ENCODE measurements around the gene SMIM10L2A.
A peak's percentile ranks its signal among the peaks of the same experiment; 100 is the strongest.

SMIM10L2A gene

GRCh38 chrX:135421932-135422809, at the start of gene SMIM10L2A:
Gene SMIM10L2A (plus strand): TSS chrX:135421944. CDS start chrX:135422132, 188 bp downstream.
- Histone ChIP-seq H3K4me3 (ENCODE audit: low read depth in 1 of 5, low read length in 5 of 5) (peak within 1 kb of the TSS; percentile 49 to 68 (median 60)), H3K4me1 (ENCODE audit: control insufficient read depth in 5 of 5, insufficient read depth in 5 of 5, low read length in 5 of 5) (peaks cover 0 to 8% (median 0%) of the 10 kb centered on the region in 5 donors)

GRCh38 chrX:135373357-135373756, 48.4 kb upstream of the SMIM10L2A start:
- peaks cover 0 to 2% (median 2%) of the 10 kb centered on the region in 5 donors for H3K9me3 ChIP-seq (ENCODE audit: control insufficient read depth in 5 of 5, low read length in 5 of 5)
- no peak overlapping the region for H3K4me3 ChIP-seq (ENCODE audit: low read depth in 1 of 5, low read length in 5 of 5)
- no peaks in the 10 kb centered on the region for H3K36me3 ChIP-seq (ENCODE audit: control insufficient read depth in 5 of 5, insufficient read depth in 5 of 5, low read length in 5 of 5)
- H3K27ac ChIP-seq (ENCODE audit: low read depth, low read length) = no peak overlapping the region
- peaks cover 0 to 5% (median 0%) of the 10 kb centered on the region in 5 donors for H3K27me3 ChIP-seq (ENCODE audit: control insufficient read depth in 5 of 5, insufficient read depth in 4 of 5, low read length in 5 of 5)
- no peak overlapping the region for H3K9ac ChIP-seq (ENCODE audit: low read length in 5 of 5)
- no peaks in the 10 kb centered on the region for H3K4me1 ChIP-seq (ENCODE audit: control insufficient read depth in 5 of 5, insufficient read depth in 5 of 5, low read length in 5 of 5)

More at GRCh38 chrX:135421932-135422809, at the start of gene SMIM10L2A:
- Histone ChIP-seq H3K27me3 (ENCODE audit: control insufficient read depth in 5 of 5, insufficient read depth in 4 of 5, low read length in 5 of 5) (peaks cover 4 to 16% (median 9%) of the 10 kb centered on the region in 5 donors), H3K9me3 (ENCODE audit: control insufficient read depth in 5 of 5, low read length in 5 of 5) (peaks cover 0 to 3% (median 0%) of the 10 kb centered on the region in 5 donors), H3K9ac (ENCODE audit: low read length in 5 of 5) (peak within 1 kb of the TSS in 1 of 5 donors; percentile 41), H3K27ac (ENCODE audit: low read depth, low read length) (no peak within 1 kb of the TSS), H3K36me3 (ENCODE audit: control insufficient read depth in 5 of 5, insufficient read depth in 5 of 5, low read length in 5 of 5) (no peaks in the 10 kb centered on the region)

- peaks cover 0 to 8% (median 0%) of the 10 kb centered on the region in 5 donors for H3K27me3 ChIP-seq (ENCODE audit: control insufficient read depth in 5 of 5, insufficient read depth in 4 of 5, low read length in 5 of 5)
- no peaks in the 10 kb centered on the region for H3K9me3 ChIP-seq (ENCODE audit: control insufficient read depth in 5 of 5, low read length in 5 of 5)
- no peaks in the 10 kb centered on the region for H3K36me3 ChIP-seq (ENCODE audit: control insufficient read depth in 5 of 5, insufficient read depth in 5 of 5, low read length in 5 of 5)
- no peak overlapping the region for H3K9ac ChIP-seq (ENCODE audit: low read length in 5 of 5)
- H3K4me3 ChIP-seq (ENCODE audit: low read depth in 1 of 5, low read length in 5 of 5) = no peak overlapping the region
- no peak overlapping the region for H3K27ac ChIP-seq (ENCODE audit: low read depth, low read length)
- peaks cover 0 to 9% (median 0%) of the 10 kb centered on the region in 5 donors for H3K4me1 ChIP-seq (ENCODE audit: control insufficient read depth in 5 of 5, insufficient read depth in 5 of 5, low read length in 5 of 5)
Measured at GRCh38 chrX:135382260-135382659, 39.5 kb upstream of the SMIM10L2A start.

GRCh38 chrX:135383249-135383648, 38.5 kb upstream of the SMIM10L2A start:
- H3K36me3 ChIP-seq (ENCODE audit: control insufficient read depth in 5 of 5, insufficient read depth in 5 of 5, low read length in 5 of 5) = no peaks in the 10 kb centered on the region
- H3K27me3 ChIP-seq (ENCODE audit: control insufficient read depth in 5 of 5, insufficient read depth in 4 of 5, low read length in 5 of 5) = peaks cover 0 to 8% (median 0%) of the 10 kb centered on the region in 5 donors
- H3K4me1 ChIP-seq (ENCODE audit: control insufficient read depth in 5 of 5, insufficient read depth in 5 of 5, low read length in 5 of 5) = peaks cover 0 to 9% (median 0%) of the 10 kb centered on the region in 5 donors
- no peak overlapping the region for H3K9ac ChIP-seq (ENCODE audit: low read length in 5 of 5)
- H3K9me3 ChIP-seq (ENCODE audit: control insufficient read depth in 5 of 5, low read length in 5 of 5) = no peaks in the 10 kb centered on the region
- no peak overlapping the region for H3K4me3 ChIP-seq (ENCODE audit: low read depth in 1 of 5, low read length in 5 of 5)
- no peak overlapping the region for H3K27ac ChIP-seq (ENCODE audit: low read depth, low read length)

GRCh38 chrX:135384161-135384836, 37.4 kb upstream of the SMIM10L2A start:
- Histone ChIP-seq H3K27ac (ENCODE audit: low read depth, low read length) (no peak overlapping the region), H3K4me3 (ENCODE audit: low read depth in 1 of 5, low read length in 5 of 5) (no peak overlapping the region), H3K27me3 (ENCODE audit: control insufficient read depth in 5 of 5, insufficient read depth in 4 of 5, low read length in 5 of 5) (peaks cover 0 to 8% (median 0%) of the 10 kb centered on the region in 5 donors), H3K4me1 (ENCODE audit: control insufficient read depth in 5 of 5, insufficient read depth in 5 of 5, low read length in 5 of 5) (peaks cover 0 to 9% (median 0%) of the 10 kb centered on the region in 5 donors), H3K9ac (ENCODE audit: low read length in 5 of 5) (no peak overlapping the region), H3K9me3 (ENCODE audit: control insufficient read depth in 5 of 5, low read length in 5 of 5) (no peaks in the 10 kb centered on the region), H3K36me3 (ENCODE audit: control insufficient read depth in 5 of 5, insufficient read depth in 5 of 5, low read length in 5 of 5) (no peaks in the 10 kb centered on the region)

GRCh38 chrX:135388841-135389240, 32.9 kb upstream of the SMIM10L2A start:
- H3K4me3 ChIP-seq (ENCODE audit: low read depth in 1 of 5, low read length in 5 of 5) = no peak overlapping the region
- no peaks in the 10 kb centered on the region for H3K4me1 ChIP-seq (ENCODE audit: control insufficient read depth in 5 of 5, insufficient read depth in 5 of 5, low read length in 5 of 5)
- H3K27me3 ChIP-seq (ENCODE audit: control insufficient read depth in 5 of 5, insufficient read depth in 4 of 5, low read length in 5 of 5) = peaks cover 0 to 7% (median 2%) of the 10 kb centered on the region in 5 donors
- H3K9me3 ChIP-seq (ENCODE audit: control insufficient read depth in 5 of 5, low read length in 5 of 5) = no peaks in the 10 kb centered on the region
- H3K27ac ChIP-seq (ENCODE audit: low read depth, low read length) = no peak overlapping the region
- H3K9ac ChIP-seq (ENCODE audit: low read length in 5 of 5) = no peak overlapping the region
- no peaks in the 10 kb centered on the region for H3K36me3 ChIP-seq (ENCODE audit: control insufficient read depth in 5 of 5, insufficient read depth in 5 of 5, low read length in 5 of 5)

GRCh38 chrX:135389243-135389642, 32.5 kb upstream of the SMIM10L2A start:
- no peak overlapping the region for H3K4me3 ChIP-seq (ENCODE audit: low read depth in 1 of 5, low read length in 5 of 5)
- H3K27me3 ChIP-seq (ENCODE audit: control insufficient read depth in 5 of 5, insufficient read depth in 4 of 5, low read length in 5 of 5) = peaks cover 0 to 4% (median 2%) of the 10 kb centered on the region in 5 donors
- no peaks in the 10 kb centered on the region for H3K36me3 ChIP-seq (ENCODE audit: control insufficient read depth in 5 of 5, insufficient read depth in 5 of 5, low read length in 5 of 5)
- H3K4me1 ChIP-seq (ENCODE audit: control insufficient read depth in 5 of 5, insufficient read depth in 5 of 5, low read length in 5 of 5) = no peaks in the 10 kb centered on the region
- no peaks in the 10 kb centered on the region for H3K9me3 ChIP-seq (ENCODE audit: control insufficient read depth in 5 of 5, low read length in 5 of 5)
- H3K9ac ChIP-seq (ENCODE audit: low read length in 5 of 5) = no peak overlapping the region
- H3K27ac ChIP-seq (ENCODE audit: low read depth, low read length) = no peak overlapping the region

GRCh38 chrX:135389717-135390116, 32.0 kb upstream of the SMIM10L2A start:
- H3K4me1 ChIP-seq (ENCODE audit: control insufficient read depth in 5 of 5, insufficient read depth in 5 of 5, low read length in 5 of 5) = no peaks in the 10 kb centered on the region
- no peaks in the 10 kb centered on the region for H3K9me3 ChIP-seq (ENCODE audit: control insufficient read depth in 5 of 5, low read length in 5 of 5)
- H3K27me3 ChIP-seq (ENCODE audit: control insufficient read depth in 5 of 5, insufficient read depth in 4 of 5, low read length in 5 of 5) = peaks cover 0 to 4% (median 2%) of the 10 kb centered on the region in 5 donors
- no peak overlapping the region for H3K27ac ChIP-seq (ENCODE audit: low read depth, low read length)
- no peaks in the 10 kb centered on the region for H3K36me3 ChIP-seq (ENCODE audit: control insufficient read depth in 5 of 5, insufficient read depth in 5 of 5, low read length in 5 of 5)
- no peak overlapping the region for H3K4me3 ChIP-seq (ENCODE audit: low read depth in 1 of 5, low read length in 5 of 5)
- no peak overlapping the region for H3K9ac ChIP-seq (ENCODE audit: low read length in 5 of 5)

GRCh38 chrX:135391734-135392133, 30.0 kb upstream of the SMIM10L2A start:
- Histone ChIP-seq H3K9ac (ENCODE audit: low read length in 5 of 5) (no peak overlapping the region), H3K27ac (ENCODE audit: low read depth, low read length) (no peak overlapping the region), H3K9me3 (ENCODE audit: control insufficient read depth in 5 of 5, low read length in 5 of 5) (no peaks in the 10 kb centered on the region), H3K4me1 (ENCODE audit: control insufficient read depth in 5 of 5, insufficient read depth in 5 of 5, low read length in 5 of 5) (peaks cover 0 to 8% (median 0%) of the 10 kb centered on the region in 5 donors), H3K36me3 (ENCODE audit: control insufficient read depth in 5 of 5, insufficient read depth in 5 of 5, low read length in 5 of 5) (no peaks in the 10 kb centered on the region), H3K27me3 (ENCODE audit: control insufficient read depth in 5 of 5, insufficient read depth in 4 of 5, low read length in 5 of 5) (peaks cover 0 to 4% (median 3%) of the 10 kb centered on the region in 5 donors), H3K4me3 (ENCODE audit: low read depth in 1 of 5, low read length in 5 of 5) (no peak overlapping the region)

- no peak overlapping the region for H3K27ac ChIP-seq (ENCODE audit: low read depth, low read length)
- peaks cover 0 to 8% (median 4%) of the 10 kb centered on the region in 5 donors for H3K4me1 ChIP-seq (ENCODE audit: control insufficient read depth in 5 of 5, insufficient read depth in 5 of 5, low read length in 5 of 5)
- no peak overlapping the region for H3K4me3 ChIP-seq (ENCODE audit: low read depth in 1 of 5, low read length in 5 of 5)
- H3K27me3 ChIP-seq (ENCODE audit: control insufficient read depth in 5 of 5, insufficient read depth in 4 of 5, low read length in 5 of 5) = peaks cover 0 to 4% (median 3%) of the 10 kb centered on the region in 5 donors
- H3K9me3 ChIP-seq (ENCODE audit: control insufficient read depth in 5 of 5, low read length in 5 of 5) = no peaks in the 10 kb centered on the region
- H3K9ac ChIP-seq (ENCODE audit: low read length in 5 of 5) = no peak overlapping the region
- no peaks in the 10 kb centered on the region for H3K36me3 ChIP-seq (ENCODE audit: control insufficient read depth in 5 of 5, insufficient read depth in 5 of 5, low read length in 5 of 5)
Measured at GRCh38 chrX:135393051-135393450, 28.7 kb upstream of the SMIM10L2A start.
